Activated naive CD8-positive, alpha-beta T cell treated with anti-CD3 and anti-CD28 coated beads, Interleukin-2, amount 10 ng/mL, durations not matched to agents 7 days and 5 days (primary cell): ENCODE measurements around the gene TP53AIP1. TPM values are rescaled to one million over a fixed set of nuclear protein-coding genes. Genes with fewer than 3 reads are reported as not detected.
A peak's percentile ranks its signal among the peaks of the same experiment; 100 is the strongest.

Experiments used
- ATAC-seq: fragments of 150-1000 bp; cut with Tn5 transposase; one replicate; pipeline ENCODE4 v1.10.0; 2021; ENCODE audit warnings: low read depth, moderate library complexity
- POLR2A ChIA-PET: fragments of 350-600 bp; sonication (Branson Sonifier 250); formaldehyde crosslinking; loops from one replicate; lab custom pipeline; 2021; ENCODE audit warnings: antibody characterized with exemption; lab: Charles Lee
- DNase-seq: peaks from one replicate; pipeline ENCODE4 v3.0.0; 2021
- H3K27ac Mint-ChIP-seq: one replicate; pipeline ENCODE4 v1.8.0; 2022; ENCODE audit warnings: mild to moderate bottlenecking, mixed read lengths
- H3K27me3 Mint-ChIP-seq: one replicate; pipeline ENCODE4 v1.8.0; 2022; ENCODE audit warnings: mild to moderate bottlenecking, moderate library complexity, mixed read lengths
- H3K36me3 Mint-ChIP-seq: one replicate; pipeline ENCODE4 v1.8.0; 2021; ENCODE audit warnings: mild to moderate bottlenecking, mixed read lengths
- H3K4me1 Mint-ChIP-seq: one replicate; pipeline ENCODE4 v1.8.0; 2021; ENCODE audit warnings: mixed read lengths
- H3K4me3 Mint-ChIP-seq: one replicate; pipeline ENCODE4 v1.8.0; 2022; ENCODE audit warnings: mild to moderate bottlenecking, moderate library complexity, mixed read lengths
- H3K9me3 Mint-ChIP-seq: one replicate; pipeline ENCODE4 v1.8.0; 2021; ENCODE audit warnings: mixed read lengths
- total RNA-seq, 2 experiments: library from RNA; stranded (reverse); gene quantifications; one replicate each; pipeline ENCODE4 v1.2.3, GENCODE V29; 2021

Gene TP53AIP1
- total RNA-seq, 2 experiments from 2014 or later, result not detected

GRCh38 chr11:128940156-128940555 is 2.5 kb downstream of the TP53AIP1 start:
- H3K4me1 Mint-ChIP-seq, result no peaks in the 10 kb centered on the region
- no peak overlapping the region for H3K27ac Mint-ChIP-seq
- ATAC-seq, result no peak

DNA sequence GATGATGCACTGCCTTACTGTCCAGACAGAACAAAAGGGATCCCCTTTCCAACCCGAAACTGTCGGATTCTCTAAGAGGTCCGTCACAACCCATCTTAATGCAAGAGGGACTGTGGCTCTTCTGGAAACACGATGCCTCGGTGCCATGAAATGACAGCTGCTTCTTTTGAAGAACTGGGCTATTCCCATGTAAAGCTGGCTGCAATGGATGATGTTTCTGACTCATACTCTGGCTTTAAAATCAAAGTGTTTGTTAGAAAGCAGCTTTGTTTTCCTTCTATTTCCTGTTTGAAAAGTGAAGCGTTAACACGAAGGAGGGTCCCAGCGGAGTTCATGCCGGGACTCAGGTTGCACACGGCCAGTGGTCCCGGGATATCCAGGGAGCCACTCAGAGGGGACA is 3.1 kb downstream of the TP53AIP1 start:
- Mint-ChIP-seq H3K9me3 (no peaks in the 10 kb centered on the region), H3K36me3 (no peaks in the 10 kb centered on the region), H3K27me3 (peaks cover 6% of the 10 kb centered on the region), H3K27ac (no peak overlapping the region), H3K4me3 (no peak overlapping the region), H3K4me1 (no peaks in the 10 kb centered on the region)
- DNase-seq (no peak), ATAC-seq (no peak)
- POLR2A ChIA-PET, result no interaction called here

More at GRCh38 chr11:128940156-128940555, 2.5 kb downstream of the TP53AIP1 start:
- Mint-ChIP-seq H3K4me3 (no peak overlapping the region), H3K27me3 (peaks cover 10% of the 10 kb centered on the region), H3K36me3 (no peaks in the 10 kb centered on the region), H3K9me3 (no peaks in the 10 kb centered on the region)
- POLR2A ChIA-PET, result no interaction called here
- DNase-seq, result no peak

DNA sequence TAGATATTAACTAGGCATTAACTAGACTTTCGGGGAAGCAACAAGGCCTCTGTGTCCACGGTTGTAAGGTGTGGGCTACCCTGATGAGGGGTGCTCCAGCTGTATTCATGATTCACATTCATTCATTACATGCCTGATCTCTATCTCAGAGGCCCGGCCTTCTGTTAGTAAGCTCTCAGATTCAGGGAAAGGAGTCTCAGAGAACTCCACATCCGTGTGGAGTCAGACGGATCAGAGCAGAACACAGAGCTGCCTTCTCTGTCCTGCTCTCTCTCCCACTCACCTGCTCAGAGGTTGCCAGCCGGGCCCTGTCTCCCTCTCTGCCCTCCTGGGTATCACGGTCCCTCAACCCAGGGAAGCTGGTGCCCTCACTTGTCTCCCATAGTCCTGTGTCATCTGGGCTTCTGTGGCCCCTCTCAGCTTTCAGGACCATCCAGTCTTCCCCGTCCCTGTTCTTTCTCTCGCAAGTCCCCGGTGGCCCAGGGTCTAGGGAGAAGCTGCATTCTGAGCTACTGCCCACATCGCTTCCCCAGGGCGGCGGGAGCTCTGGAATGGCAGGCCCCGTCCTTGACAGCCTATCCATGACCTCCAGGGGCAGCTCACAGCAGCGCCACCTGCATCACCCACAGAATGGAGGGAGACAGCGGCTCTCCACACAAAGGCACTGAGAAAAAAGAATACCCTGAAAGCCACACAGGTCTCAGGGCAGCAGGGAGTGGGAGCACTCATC is 4.3 kb downstream of the TP53AIP1 start:
- no peaks in the 10 kb centered on the region for H3K27me3 Mint-ChIP-seq
- POLR2A ChIA-PET, result no interaction called here
- DNase-seq, result no peak
- no peak overlapping the region for H3K4me3 Mint-ChIP-seq
- no peak overlapping the region for H3K27ac Mint-ChIP-seq
- H3K36me3 Mint-ChIP-seq, result no peaks in the 10 kb centered on the region
- ATAC-seq, result no peak
- H3K4me1 Mint-ChIP-seq, result no peaks in the 10 kb centered on the region
- H3K9me3 Mint-ChIP-seq, result no peaks in the 10 kb centered on the region

GRCh38 chr11:128937480-128937879 is 5.2 kb downstream of the TP53AIP1 start:
- Mint-ChIP-seq H3K27me3 (no peaks in the 10 kb centered on the region), H3K4me3 (no peak overlapping the region), H3K9me3 (no peaks in the 10 kb centered on the region), H3K4me1 (no peaks in the 10 kb centered on the region), H3K36me3 (no peaks in the 10 kb centered on the region), H3K27ac (no peak overlapping the region)
- no peak for ATAC-seq
- DNase-seq, result no peak
- POLR2A ChIA-PET, result no interaction called here

GRCh38 chr11:128936606-128937251 is 5.9 kb downstream of the TP53AIP1 start:
- POLR2A ChIA-PET, result no interaction called here
- no peaks in the 10 kb centered on the region for H3K9me3 Mint-ChIP-seq
- no peaks in the 10 kb centered on the region for H3K36me3 Mint-ChIP-seq
- no peak overlapping the region for H3K4me3 Mint-ChIP-seq
- DNase-seq, result no peak
- no peak overlapping the region for H3K27ac Mint-ChIP-seq
- H3K27me3 Mint-ChIP-seq, result no peaks in the 10 kb centered on the region
- no peaks in the 10 kb centered on the region for H3K4me1 Mint-ChIP-seq
- ATAC-seq, result no peak

- H3K4me1 Mint-ChIP-seq, result no peaks in the 10 kb centered on the region
- DNase-seq (no peak), ATAC-seq (no peak)
- H3K27ac Mint-ChIP-seq, result no peak overlapping the region
- no peaks in the 10 kb centered on the region for H3K9me3 Mint-ChIP-seq
- no peaks in the 10 kb centered on the region for H3K36me3 Mint-ChIP-seq
- H3K4me3 Mint-ChIP-seq, result no peak overlapping the region
- no peaks in the 10 kb centered on the region for H3K27me3 Mint-ChIP-seq
- POLR2A ChIA-PET, result no interaction called here
Observed at GRCh38 chr11:128934926-128935325, 7.7 kb downstream of the TP53AIP1 start.

GRCh38 chr11:128934351-128934750 is 8.3 kb downstream of the TP53AIP1 start:
- H3K4me3 Mint-ChIP-seq, result no peak overlapping the region
- no peak for DNase-seq
- no peaks in the 10 kb centered on the region for H3K4me1 Mint-ChIP-seq
- H3K27ac Mint-ChIP-seq, result no peak overlapping the region
- H3K27me3 Mint-ChIP-seq, result no peaks in the 10 kb centered on the region
- H3K36me3 Mint-ChIP-seq, result no peaks in the 10 kb centered on the region
- ATAC-seq, result no peak
- H3K9me3 Mint-ChIP-seq, result no peaks in the 10 kb centered on the region
- POLR2A ChIA-PET, result no interaction called here

DNA sequence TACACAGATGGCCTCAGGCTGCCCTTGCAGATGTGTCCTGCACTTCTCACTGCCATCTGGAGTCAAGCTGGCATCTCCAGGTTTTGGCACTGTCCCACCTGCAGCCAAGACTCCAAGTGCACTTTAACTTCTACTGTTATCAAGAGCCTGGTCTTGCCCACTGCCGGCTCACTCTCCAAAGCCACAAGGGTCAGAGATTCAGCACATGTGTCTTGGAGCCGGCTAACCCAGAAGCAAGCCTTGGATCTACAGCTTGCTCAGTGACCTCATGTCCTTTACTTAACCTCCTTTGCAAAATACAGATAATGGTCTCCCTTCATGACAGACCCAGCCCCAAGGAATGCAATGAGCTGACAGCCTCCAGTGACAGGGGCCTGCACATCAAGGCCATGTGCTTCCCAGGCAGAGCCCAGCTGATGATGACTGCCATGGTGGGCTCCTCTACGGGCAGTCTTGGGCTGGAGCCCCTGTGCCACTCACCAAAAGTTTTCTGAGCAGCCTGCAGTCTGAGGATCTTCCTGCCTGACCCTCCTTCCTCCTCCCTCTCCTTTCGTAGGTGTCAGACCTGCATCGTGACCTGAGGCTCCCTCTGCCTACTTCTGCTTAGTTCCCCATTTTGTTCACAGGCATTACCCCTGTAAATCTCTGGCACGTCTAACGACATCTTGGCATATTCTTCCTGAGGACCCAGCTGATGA is 9.0 kb downstream of the TP53AIP1 start:
- H3K4me1 Mint-ChIP-seq, result peaks cover under 1% of the 10 kb centered on the region
- H3K27ac Mint-ChIP-seq, result no peak overlapping the region
- H3K36me3 Mint-ChIP-seq, result no peaks in the 10 kb centered on the region
- H3K4me3 Mint-ChIP-seq, result no peak overlapping the region
- POLR2A ChIA-PET, result no interaction called here
- no peaks in the 10 kb centered on the region for H3K27me3 Mint-ChIP-seq
- H3K9me3 Mint-ChIP-seq, result no peaks in the 10 kb centered on the region
- DNase-seq (no peak), ATAC-seq (no peak)

DNA sequence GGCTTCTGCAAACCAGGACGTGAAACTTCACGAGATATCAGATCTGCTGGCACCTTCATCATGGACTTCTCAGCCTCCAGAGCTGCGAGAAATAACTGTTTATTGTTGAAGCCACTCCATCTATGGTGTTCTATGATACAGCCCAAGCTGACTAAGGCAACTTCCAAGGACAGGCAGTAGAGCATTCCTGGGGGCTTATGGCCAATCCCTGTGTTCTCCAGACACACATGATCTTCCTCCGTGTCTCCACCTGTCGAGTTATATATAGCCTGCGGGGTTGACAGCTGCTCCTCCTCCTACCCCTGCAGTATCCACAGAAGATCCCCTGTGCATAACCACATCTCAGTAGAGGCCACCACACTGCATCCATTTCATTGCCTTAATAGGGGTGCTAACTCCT is 11.0 kb downstream of the TP53AIP1 start:
- ATAC-seq, result no peak
- no peak for DNase-seq
- Mint-ChIP-seq H3K4me1 (peaks cover 3% of the 10 kb centered on the region), H3K9me3 (no peaks in the 10 kb centered on the region), H3K27ac (no peak overlapping the region), H3K36me3 (no peaks in the 10 kb centered on the region), H3K27me3 (no peaks in the 10 kb centered on the region), H3K4me3 (no peak overlapping the region)
- POLR2A ChIA-PET, result no interaction called here

- no peak overlapping the region for H3K27ac Mint-ChIP-seq
- POLR2A ChIA-PET, result no interaction called here
- H3K9me3 Mint-ChIP-seq, result no peaks in the 10 kb centered on the region
- ATAC-seq (no peak), DNase-seq (no peak)
- no peaks in the 10 kb centered on the region for H3K36me3 Mint-ChIP-seq
- H3K27me3 Mint-ChIP-seq, result no peaks in the 10 kb centered on the region
- H3K4me3 Mint-ChIP-seq, result no peak overlapping the region
- peaks cover 3% of the 10 kb centered on the region for H3K4me1 Mint-ChIP-seq
Observed at GRCh38 chr11:128931066-128931465, 11.6 kb downstream of the TP53AIP1 start.

DNA sequence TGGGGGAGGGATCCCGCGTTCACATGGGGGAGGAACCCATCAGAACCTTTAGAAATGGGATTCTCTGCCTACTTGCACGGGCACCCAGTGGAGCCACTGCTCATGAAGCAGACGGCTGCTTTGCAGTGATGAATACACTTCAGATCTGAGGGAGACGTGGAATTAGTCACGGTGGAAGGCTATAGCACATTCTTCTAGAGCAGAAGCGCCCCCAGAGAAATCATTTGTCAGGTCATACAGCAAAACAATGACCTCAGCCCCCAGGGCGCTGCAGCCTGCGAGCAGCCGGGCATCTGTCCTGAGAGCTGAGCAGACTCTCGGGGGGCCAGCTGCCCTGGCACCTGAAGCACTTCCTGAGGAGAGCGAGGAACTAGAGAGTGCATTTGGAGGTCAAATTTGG is 12.7 kb downstream of the TP53AIP1 start:
- Mint-ChIP-seq H3K4me3 (no peak overlapping the region), H3K4me1 (peaks cover 3% of the 10 kb centered on the region), H3K9me3 (no peaks in the 10 kb centered on the region), H3K27me3 (no peaks in the 10 kb centered on the region), H3K27ac (no peak overlapping the region), H3K36me3 (no peaks in the 10 kb centered on the region)
- DNase-seq (no peak), ATAC-seq (no peak)
- POLR2A ChIA-PET, result no interaction called here

- no peak overlapping the region for H3K27ac Mint-ChIP-seq
- H3K27me3 Mint-ChIP-seq, result no peaks in the 10 kb centered on the region
Observed at GRCh38 chr11:128929468-128929867, 13.2 kb downstream of the TP53AIP1 start.

GRCh38 chr11:128928400-128928799 is 14.3 kb downstream of the TP53AIP1 start:
- DNase-seq (no peak), ATAC-seq (no peak)
- Mint-ChIP-seq H3K9me3 (no peaks in the 10 kb centered on the region), H3K36me3 (no peaks in the 10 kb centered on the region), H3K27ac (peak overlapping the region; percentile 3), H3K4me3 (peak overlapping the region; percentile 7), H3K27me3 (no peaks in the 10 kb centered on the region), H3K4me1 (peaks cover 3% of the 10 kb centered on the region)
- POLR2A ChIA-PET, result interaction anchor here (0.6 to 1.3 kb wide), 3 partner anchors 22 to 875 kb away, joined by 3 to 4 read pairs (median 3); no protein-coding TSS in a partner anchor

More at GRCh38 chr11:128929468-128929867, 13.2 kb downstream of the TP53AIP1 start:
- Mint-ChIP-seq H3K4me3 (no peak overlapping the region), H3K4me1 (peaks cover 3% of the 10 kb centered on the region), H3K9me3 (no peaks in the 10 kb centered on the region), H3K36me3 (no peaks in the 10 kb centered on the region)
- DNase-seq, result no peak
- ATAC-seq, result no peak
- POLR2A ChIA-PET, result no interaction called here
